IMR-90 (cell line): ENCODE measurements around the gene POMT1.

Experiments used
- CEBPB ChIP-seq: IDR thresholded peaks from 2 replicates; pipeline ENCODE4 v1.6.1; 2012; ENCODE audit warnings: low read depth, low read length, improper control_type of control experiment
- CHD1 ChIP-seq: IDR thresholded peaks from 2 replicates; pipeline ENCODE4 v1.6.1; 2012; ENCODE audit warnings: low read depth, low read length, improper control_type of control experiment
- MAFK ChIP-seq: IDR thresholded peaks from 2 replicates; pipeline ENCODE4 v1.6.1; 2012; ENCODE audit warnings: low read depth, low read length, improper control_type of control experiment
- MAZ ChIP-seq: IDR thresholded peaks from 2 replicates; pipeline ENCODE4 v1.6.1; 2012; ENCODE audit warnings: low read depth, mild to moderate bottlenecking, low read length, improper control_type of control experiment, moderate library complexity, borderline replicate concordance
- NFE2L2 ChIP-seq: fragments of 150-350 bp; IDR thresholded peaks from 2 replicates; pipeline ENCODE4 v1.6.1; 2016; ENCODE audit warnings: low read depth, mild to moderate bottlenecking, low read length
- POLR2A ChIP-seq: IDR thresholded peaks from 2 replicates; pipeline ENCODE4 v1.6.1; 2012; ENCODE audit warnings: mild to moderate bottlenecking, low read depth, low read length
- RAD21 ChIP-seq: IDR thresholded peaks from 2 replicates; pipeline ENCODE4 v1.6.1; 2012; ENCODE audit warnings: low read length, improper control_type of control experiment
- RCOR1 ChIP-seq: IDR thresholded peaks from 2 replicates; pipeline ENCODE4 v1.6.1; 2012; ENCODE audit warnings: mild to moderate bottlenecking, low read length, improper control_type of control experiment; ENCODE audit not compliant: insufficient replicate concordance
- RFX5 ChIP-seq: IDR thresholded peaks from 2 replicates; pipeline ENCODE4 v1.8.0; 2012; ENCODE audit warnings: low read depth, mild to moderate bottlenecking, low read length, moderate library complexity
- SMC3 ChIP-seq: fragments of 150-350 bp; IDR thresholded peaks from 2 replicates; pipeline ENCODE4 v1.6.1; 2016; ENCODE audit warnings: low read depth, mild to moderate bottlenecking, antibody characterized with exemption, low read length, moderate library complexity
- TF ChIP-seq, protein P1 (sequence below): conservative IDR thresholded peaks from 2 replicates; pipeline ENCODE4 v1.5.1; 2012; ENCODE audit warnings: mild to moderate bottlenecking, low read depth, low read length, improper control_type of control experiment
- TF ChIP-seq, protein P2 (sequence below): fragments of 150-350 bp; IDR thresholded peaks from 2 replicates; pipeline ENCODE4 v1.6.1; 2017; ENCODE audit warnings: mild to moderate bottlenecking, antibody characterized with exemption, low read length, low read depth

DNA sequence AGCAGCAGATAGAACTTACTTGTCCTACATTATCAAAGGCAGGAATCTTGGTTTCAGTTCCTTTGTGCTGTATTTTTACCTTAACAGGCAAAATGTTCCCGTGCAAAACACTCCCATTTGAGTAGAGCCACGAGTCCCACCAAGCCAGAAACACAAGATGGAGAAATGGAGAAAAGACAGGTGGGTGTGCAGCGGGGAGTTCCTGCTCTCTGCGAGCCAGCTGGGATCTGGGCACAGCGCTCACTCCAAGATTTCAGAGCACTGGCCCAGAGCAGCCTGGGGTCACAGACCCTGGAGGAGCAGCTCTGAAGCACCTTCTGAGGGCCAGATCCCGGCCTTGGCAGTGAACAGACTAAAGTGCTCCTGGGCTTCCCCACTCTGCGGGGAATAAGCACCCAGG, 25.5 kb downstream of the POMT1 start:
- TF ChIP-seq, protein P1, sequence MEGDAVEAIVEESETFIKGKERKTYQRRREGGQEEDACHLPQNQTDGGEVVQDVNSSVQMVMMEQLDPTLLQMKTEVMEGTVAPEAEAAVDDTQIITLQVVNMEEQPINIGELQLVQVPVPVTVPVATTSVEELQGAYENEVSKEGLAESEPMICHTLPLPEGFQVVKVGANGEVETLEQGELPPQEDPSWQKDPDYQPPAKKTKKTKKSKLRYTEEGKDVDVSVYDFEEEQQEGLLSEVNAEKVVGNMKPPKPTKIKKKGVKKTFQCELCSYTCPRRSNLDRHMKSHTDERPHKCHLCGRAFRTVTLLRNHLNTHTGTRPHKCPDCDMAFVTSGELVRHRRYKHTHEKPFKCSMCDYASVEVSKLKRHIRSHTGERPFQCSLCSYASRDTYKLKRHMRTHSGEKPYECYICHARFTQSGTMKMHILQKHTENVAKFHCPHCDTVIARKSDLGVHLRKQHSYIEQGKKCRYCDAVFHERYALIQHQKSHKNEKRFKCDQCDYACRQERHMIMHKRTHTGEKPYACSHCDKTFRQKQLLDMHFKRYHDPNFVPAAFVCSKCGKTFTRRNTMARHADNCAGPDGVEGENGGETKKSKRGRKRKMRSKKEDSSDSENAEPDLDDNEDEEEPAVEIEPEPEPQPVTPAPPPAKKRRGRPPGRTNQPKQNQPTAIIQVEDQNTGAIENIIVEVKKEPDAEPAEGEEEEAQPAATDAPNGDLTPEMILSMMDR = no peak
- TF ChIP-seq POLR2A (no peak), MAFK (no peak), RAD21 (no peak), CEBPB (no peak), RFX5 (no peak), MAZ (no peak), CHD1 (no peak), SMC3 (no peak), NFE2L2 (no peak), RCOR1 (no peak)
- TF ChIP-seq, protein P2, sequence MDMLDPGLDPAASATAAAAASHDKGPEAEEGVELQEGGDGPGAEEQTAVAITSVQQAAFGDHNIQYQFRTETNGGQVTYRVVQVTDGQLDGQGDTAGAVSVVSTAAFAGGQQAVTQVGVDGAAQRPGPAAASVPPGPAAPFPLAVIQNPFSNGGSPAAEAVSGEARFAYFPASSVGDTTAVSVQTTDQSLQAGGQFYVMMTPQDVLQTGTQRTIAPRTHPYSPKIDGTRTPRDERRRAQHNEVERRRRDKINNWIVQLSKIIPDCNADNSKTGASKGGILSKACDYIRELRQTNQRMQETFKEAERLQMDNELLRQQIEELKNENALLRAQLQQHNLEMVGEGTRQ = no peak
